Keratinocyte (primary cell): ENCODE data around the gene CAMSAP1. TPM values are rescaled to one million over a fixed set of nuclear protein-coding genes. Genes with fewer than 3 reads are reported as not detected.

Experiments
- DNase-seq: peaks from one replicate; pipeline ENCODE4 v3.0.0-alpha.2; 2011; ENCODE audit warnings: low read depth, missing footprints, low spot score
- FAIRE-seq: peaks from 2 replicates; lab custom pipeline; 2011; peaks lifted over from hg19 to GRCh38; lab: Jason Lieb, UNC
- H2AFZ ChIP-seq: 2 replicates; pipeline ENCODE4 v1.6.0; 2012; ENCODE audit warnings: low read length, control low read depth, inconsistent platforms; ENCODE audit not compliant: control insufficient read depth
- H3K27ac ChIP-seq: 2 replicates; pipeline ENCODE4 v1.5.1; 2011; ENCODE audit warnings: low read length; ENCODE audit not compliant: control insufficient read depth, insufficient read depth
- H3K27me3 ChIP-seq: 3 replicates; pipeline ENCODE4 v1.6.0; 2011; ENCODE audit warnings: low read length; ENCODE audit not compliant: control insufficient read depth, insufficient read depth; ENCODE audit errors: extremely low read depth
- H3K36me3 ChIP-seq, 2 experiments: 2 replicates in 1 of 2; 3 replicates in 1 of 2; pipeline ENCODE4 v1.5.1; 2011; ENCODE audit warnings: low read length in 2 of 2, mild to moderate bottlenecking in 1 of 2; ENCODE audit not compliant: control insufficient read depth in 2 of 2, insufficient read depth in 2 of 2; ENCODE audit errors: extremely low read depth in 1 of 2
- H3K4me1 ChIP-seq: 3 replicates; pipeline ENCODE4 v1.5.1; 2011; ENCODE audit warnings: low read length; ENCODE audit not compliant: control insufficient read depth, insufficient read depth; ENCODE audit errors: extremely low read depth
- H3K4me2 ChIP-seq: 3 replicates; pipeline ENCODE4 v1.6.0; 2011; ENCODE audit warnings: low read depth, low read length; ENCODE audit not compliant: control insufficient read depth, insufficient read depth; ENCODE audit errors: extremely low read depth
- H3K4me3 ChIP-seq, 3 experiments: fragments of 200-600 bp in 1 of 3; sonication (generic) in 1 of 3; 2 replicates in 2 of 3; 3 replicates in 1 of 3; pipeline ENCODE4 v1.5.1; 2011 to 2016; ENCODE audit warnings: low read length in 3 of 3, mild to moderate bottlenecking in 3 of 3, control low read depth in 2 of 3, inconsistent platforms in 1 of 3, low read depth in 1 of 3, mixed read lengths in 1 of 3, mixed run types in 1 of 3, moderate library complexity in 1 of 3; ENCODE audit not compliant: control insufficient read depth in 2 of 3, insufficient read depth in 2 of 3; ENCODE audit errors: extremely low read depth in 1 of 3
- H3K79me2 ChIP-seq: 2 replicates; pipeline ENCODE4 v1.6.0; 2012; ENCODE audit warnings: low read length; ENCODE audit not compliant: control insufficient read depth, insufficient read depth
- H3K9ac ChIP-seq: 3 replicates; pipeline ENCODE4 v1.6.0; 2011; ENCODE audit warnings: low read length; ENCODE audit not compliant: control insufficient read depth, insufficient read depth; ENCODE audit errors: extremely low read depth
- H3K9me1 ChIP-seq: 3 replicates; pipeline ENCODE4 v1.6.0; 2011; ENCODE audit warnings: low read length; ENCODE audit not compliant: control insufficient read depth, insufficient read depth; ENCODE audit errors: extremely low read depth
- H3K9me3 ChIP-seq: 2 replicates; pipeline ENCODE4 v1.5.1; 2012; ENCODE audit warnings: low read depth, low read length; ENCODE audit not compliant: control insufficient read depth
- H4K20me1 ChIP-seq: 3 replicates; pipeline ENCODE4 v1.6.0; 2011; ENCODE audit warnings: low read length; ENCODE audit not compliant: control insufficient read depth, insufficient read depth; ENCODE audit errors: extremely low read depth
- EZH2 ChIP-seq: IDR thresholded peaks from one replicate; pipeline ENCODE4 v1.6.1; 2012; ENCODE audit warnings: inconsistent platforms, mild to moderate bottlenecking, low read length, moderate library complexity
- dilution Hi-C: fragments of 300-500 bp; cut with MboI; formaldehyde crosslinking; loops from one replicate; pipeline ENCODE4 v1.7.0; 2020; ENCODE audit warnings: low sequenced_read_pairs; ENCODE audit not compliant: extremely low pct_ligation_motif_present
- polyA plus RNA-seq, 5 experiments: library from polyadenylated mRNA; depleted of rRNA in 3 of 5; stranded (reverse) in 3 of 5; stranded (forward) in 1 of 5; unstranded in 1 of 5; fragments of >200 nt; gene quantifications; 1 replicate in 1 of 5; 2 replicates in 3 of 5; 3 replicates in 1 of 5; pipeline versions ENCODE4 v1.2.1 to v1.2.3, GENCODE V29; 2011 to 2012; ENCODE audit warnings: missing spikeins in 2 of 5, low read depth in 1 of 5, low replicate concordance in 1 of 5
- TF ChIP-seq, protein P1 (sequence below), 3 experiments: IDR thresholded peaks in 1 of 3; conservative IDR thresholded peaks in 1 of 3; optimal IDR thresholded peaks in 1 of 3; 2 replicates in 2 of 3; 3 replicates in 1 of 3; pipeline versions ENCODE3 to v1.5.1; 2011; ENCODE audit warnings: low read length in 3 of 3, mild to moderate bottlenecking in 3 of 3, moderate library complexity in 2 of 3, control low read depth in 1 of 3, inconsistent platforms in 1 of 3; ENCODE audit not compliant: insufficient read depth in 2 of 3; ENCODE audit errors: extremely low read depth in 1 of 3

CAMSAP1 gene
- polyA plus RNA-seq, 1 donor (not counting 4 experiments of a cell fraction or from before 2014, with no cell fraction given), result 8.3 TPM

DNA sequence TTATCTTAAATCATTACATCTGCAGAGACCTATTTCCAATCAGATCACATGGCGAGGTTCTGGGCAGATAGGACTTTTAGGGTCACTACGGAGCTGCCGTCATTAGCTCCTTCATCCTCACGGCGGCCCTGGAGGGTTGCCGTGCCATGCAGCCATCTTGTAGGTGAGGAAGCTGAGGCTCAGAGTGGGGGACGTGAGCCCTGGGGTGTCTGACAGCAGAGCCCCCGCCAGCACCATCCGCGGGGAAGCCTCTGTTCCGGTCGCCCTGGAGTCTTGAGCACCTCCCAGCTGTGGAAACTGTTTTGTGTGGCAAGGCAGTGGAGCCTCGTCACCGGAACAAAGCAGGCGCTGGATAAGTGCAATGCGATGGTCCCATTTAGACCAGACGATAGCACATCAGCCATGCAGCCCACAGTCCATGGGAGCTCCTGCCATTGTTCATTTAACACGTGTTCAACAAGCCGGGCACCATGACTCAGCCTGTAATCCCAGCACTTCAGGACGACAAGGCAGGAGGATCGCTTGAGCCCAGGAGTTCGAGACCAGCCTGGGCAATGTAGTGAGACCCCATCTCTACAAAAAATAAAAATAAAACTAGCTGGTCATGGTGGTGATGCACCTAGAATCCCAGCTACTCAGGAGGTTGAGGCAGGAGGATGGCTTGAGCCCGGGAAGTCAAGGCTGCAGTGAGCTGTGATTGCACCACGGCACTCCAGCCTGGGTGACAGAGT, 143.5 kb downstream of the CAMSAP1 start:
- Histone ChIP-seq H3K9ac (no peak overlapping the region), H2AFZ (no peak overlapping the region), H3K27ac (no peak overlapping the region), H3K27me3 (no peaks in the 10 kb centered on the region), H3K4me3 (no peak overlapping the region), H3K79me2 (no peaks in the 10 kb centered on the region), H3K9me3 (peaks cover 5% of the 10 kb centered on the region), H3K4me1 (no peaks in the 10 kb centered on the region), H3K4me2 (no peak overlapping the region), H3K36me3 (no peaks in the 10 kb centered on the region), H4K20me1 (no peaks in the 10 kb centered on the region), H3K9me1 (no peaks in the 10 kb centered on the region)
- dilution Hi-C loops, result no loop called here
- DNase-seq (no peak), FAIRE-seq (no peak)
- no peak for TF ChIP-seq EZH2
- TF ChIP-seq, protein P1, sequence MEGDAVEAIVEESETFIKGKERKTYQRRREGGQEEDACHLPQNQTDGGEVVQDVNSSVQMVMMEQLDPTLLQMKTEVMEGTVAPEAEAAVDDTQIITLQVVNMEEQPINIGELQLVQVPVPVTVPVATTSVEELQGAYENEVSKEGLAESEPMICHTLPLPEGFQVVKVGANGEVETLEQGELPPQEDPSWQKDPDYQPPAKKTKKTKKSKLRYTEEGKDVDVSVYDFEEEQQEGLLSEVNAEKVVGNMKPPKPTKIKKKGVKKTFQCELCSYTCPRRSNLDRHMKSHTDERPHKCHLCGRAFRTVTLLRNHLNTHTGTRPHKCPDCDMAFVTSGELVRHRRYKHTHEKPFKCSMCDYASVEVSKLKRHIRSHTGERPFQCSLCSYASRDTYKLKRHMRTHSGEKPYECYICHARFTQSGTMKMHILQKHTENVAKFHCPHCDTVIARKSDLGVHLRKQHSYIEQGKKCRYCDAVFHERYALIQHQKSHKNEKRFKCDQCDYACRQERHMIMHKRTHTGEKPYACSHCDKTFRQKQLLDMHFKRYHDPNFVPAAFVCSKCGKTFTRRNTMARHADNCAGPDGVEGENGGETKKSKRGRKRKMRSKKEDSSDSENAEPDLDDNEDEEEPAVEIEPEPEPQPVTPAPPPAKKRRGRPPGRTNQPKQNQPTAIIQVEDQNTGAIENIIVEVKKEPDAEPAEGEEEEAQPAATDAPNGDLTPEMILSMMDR (optimal IDR thresholded peaks at IDR 0.05 in 1 of 3, IDR thresholded peaks at IDR 0.05 in 1 of 3, conservative IDR thresholded peaks at IDR 0.05 in 1 of 3; ENCODE audit: extremely low read depth in 1 of 3, insufficient read depth in 2 of 3, low read length in 3 of 3), result no peak

DNA sequence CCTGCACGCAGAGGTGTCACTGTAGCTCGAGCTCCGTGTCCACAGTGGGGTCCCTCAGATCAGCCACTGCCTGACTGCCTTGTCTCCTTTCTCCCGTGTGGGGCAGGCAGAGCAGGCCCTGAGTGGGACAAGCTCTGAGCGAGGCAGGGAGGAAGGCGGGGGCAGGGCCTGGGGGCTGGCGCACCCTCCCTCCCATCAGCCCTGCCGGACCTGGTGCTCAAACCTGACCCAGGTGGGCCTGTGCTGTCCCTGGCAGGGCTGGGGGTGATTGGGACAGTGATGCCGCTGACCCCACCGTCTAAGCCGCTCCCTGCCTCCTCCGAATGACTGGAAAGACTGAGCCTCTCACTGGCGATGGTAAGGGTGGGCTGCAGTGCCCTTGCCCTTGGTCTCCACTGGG, 144.4 kb downstream of the CAMSAP1 start:
- no peaks in the 10 kb centered on the region for H3K36me3 ChIP-seq
- peaks cover 3% of the 10 kb centered on the region for H3K9me3 ChIP-seq
- no peaks in the 10 kb centered on the region for H4K20me1 ChIP-seq
- no peak overlapping the region for H3K4me3 ChIP-seq
- no peak for DNase-seq
- no peaks in the 10 kb centered on the region for H3K9me1 ChIP-seq
- no peak overlapping the region for H3K27ac ChIP-seq
- dilution Hi-C loops, result no loop called here
- FAIRE-seq, result no peak
- H3K79me2 ChIP-seq, result no peaks in the 10 kb centered on the region
- no peaks in the 10 kb centered on the region for H3K4me1 ChIP-seq
- H3K4me2 ChIP-seq, result no peak overlapping the region
- no peak overlapping the region for H3K9ac ChIP-seq
- H3K27me3 ChIP-seq, result no peaks in the 10 kb centered on the region
- H2AFZ ChIP-seq, result no peak overlapping the region
- TF ChIP-seq, protein P1 (optimal IDR thresholded peaks at IDR 0.05 in 1 of 3, IDR thresholded peaks at IDR 0.05 in 1 of 3, conservative IDR thresholded peaks at IDR 0.05 in 1 of 3; ENCODE audit: extremely low read depth in 1 of 3, insufficient read depth in 2 of 3, low read length in 3 of 3), result no peak
- TF ChIP-seq EZH2, result no peak
